OCI-M2 (cell line): ENCODE data around the gene XKR8.

Experiments
- DNase-seq: peaks from one replicate; lab custom pipeline; 2025; ENCODE audit not compliant: unreplicated experiment; lab: John Stamatoyannopoulos, UW

XKR8 gene

GRCh38 chr1:27959792-27960603, at the start of gene XKR8:
Gene XKR8, plus strand, starts transcription at chr1:27959973. Its CDS starts 97 bp downstream, at chr1:27960070.
- DNase-seq, result no peak

- no peak for DNase-seq
Observed at GRCh38 chr1:27912429-27912828, 47.3 kb upstream of the XKR8 start.

- DNase-seq, result no peak
Observed at GRCh38 chr1:27915082-27915575, 44.6 kb upstream of the XKR8 start.

DNA sequence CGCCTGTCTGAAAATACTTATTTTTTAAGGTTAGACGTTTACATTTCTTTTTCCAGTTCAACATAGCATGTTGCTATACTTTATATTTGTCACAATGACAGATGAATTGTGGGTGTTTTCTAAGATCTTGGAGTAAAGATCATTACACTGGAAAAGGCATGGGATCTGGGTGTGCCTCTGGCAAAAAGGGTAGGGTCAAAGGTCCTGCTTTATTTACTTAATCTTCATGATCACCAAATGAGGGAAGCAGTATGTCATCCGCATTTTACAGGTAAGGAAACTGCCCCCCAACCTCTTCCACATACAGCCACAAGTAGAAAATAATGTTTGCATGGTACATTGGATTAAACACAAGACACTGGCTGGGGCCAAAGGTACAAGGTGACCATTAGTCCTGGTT, 37.5 kb upstream of the XKR8 start:
- DNase-seq, result no peak

- no peak for DNase-seq
Observed at GRCh38 chr1:27928216-27928954, 31.4 kb upstream of the XKR8 start.

- no peak for DNase-seq
Observed at GRCh38 chr1:27931184-27931583, 28.6 kb upstream of the XKR8 start.

GRCh38 chr1:27931759-27932158, 28.0 kb upstream of the XKR8 start:
- DNase-seq, result no peak

- no peak for DNase-seq
Observed at GRCh38 chr1:27934818-27935549, 24.8 kb upstream of the XKR8 start, which contains the start of gene SMPDL3B. Gene SMPDL3B, plus strand, starts transcription at chr1:27935000. Its CDS starts 184 bp downstream, at chr1:27935184.

DNA sequence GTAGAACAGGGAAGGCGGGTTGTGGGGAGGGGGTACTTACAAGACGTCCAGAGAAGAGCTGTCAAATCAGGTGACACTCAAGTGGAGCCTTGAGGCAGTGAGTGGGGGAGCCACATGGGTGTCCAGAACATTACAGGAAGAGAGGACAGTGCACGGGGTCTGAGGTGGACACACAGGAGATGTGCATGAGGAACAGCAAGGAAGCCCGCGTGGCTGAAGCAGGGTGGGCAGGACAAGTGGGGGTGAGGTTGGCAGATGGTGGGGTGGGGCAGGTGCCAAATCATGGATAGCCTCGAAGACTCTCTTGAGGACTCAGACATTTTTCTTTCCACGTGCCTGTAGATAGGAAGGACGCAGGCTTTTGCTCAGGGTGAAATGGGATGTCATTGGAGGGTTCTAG, 24.1 kb upstream of the XKR8 start:
- DNase-seq, result no peak

DNA sequence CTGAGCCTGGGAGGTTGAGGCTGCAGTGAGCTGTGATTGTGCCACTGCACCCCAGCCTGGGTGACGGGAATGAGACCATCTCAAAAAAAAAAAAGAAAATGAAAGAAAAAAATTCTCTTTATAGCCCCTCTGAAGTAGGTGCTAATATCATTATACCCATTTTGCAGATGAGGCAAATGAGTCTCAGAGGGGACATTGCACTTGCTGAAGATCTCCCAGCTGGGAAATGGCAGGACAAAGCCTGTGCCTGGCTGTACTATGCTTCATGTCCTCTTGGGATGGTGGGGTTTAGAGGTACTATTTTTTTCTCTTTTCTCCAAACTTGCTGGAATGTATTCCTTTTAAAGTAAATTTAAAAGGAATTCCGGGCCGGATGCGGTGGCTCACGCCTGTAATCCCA, 23.4 kb upstream of the XKR8 start:
- DNase-seq, result no peak

- no peak for DNase-seq
Observed at GRCh38 chr1:27937524-27937836, 22.3 kb upstream of the XKR8 start.

GRCh38 chr1:27938488-27938887, 21.3 kb upstream of the XKR8 start:
- DNase-seq, result no peak

DNA sequence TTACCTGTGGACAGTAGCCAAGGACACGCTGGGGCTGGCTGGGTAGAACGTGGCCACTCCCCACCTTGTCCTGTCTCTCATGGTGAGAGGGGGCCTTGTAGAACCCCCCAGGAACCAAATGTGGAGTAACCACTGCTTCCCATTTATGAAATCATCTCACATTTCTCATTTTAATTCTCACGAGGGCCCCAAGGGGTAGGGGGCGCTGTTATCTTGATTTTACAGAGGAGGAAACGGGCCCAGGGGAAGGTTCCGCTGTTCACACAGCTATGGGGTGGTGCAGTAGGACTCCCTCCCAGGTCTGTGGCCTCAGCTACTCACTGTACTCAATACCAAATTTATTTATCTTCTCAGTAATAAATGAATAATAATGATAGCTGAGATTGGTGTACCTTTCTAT, 19.5 kb upstream of the XKR8 start:
- no peak for DNase-seq

GRCh38 chr1:27940870-27941560, 18.8 kb upstream of the XKR8 start:
- DNase-seq, result no peak

- no peak for DNase-seq
Observed at GRCh38 chr1:27941671-27942540, 17.9 kb upstream of the XKR8 start.

- no peak for DNase-seq
Observed at GRCh38 chr1:27945020-27945419, 14.8 kb upstream of the XKR8 start.

GRCh38 chr1:27949027-27949426, 10.7 kb upstream of the XKR8 start:
- DNase-seq, result no peak

DNA sequence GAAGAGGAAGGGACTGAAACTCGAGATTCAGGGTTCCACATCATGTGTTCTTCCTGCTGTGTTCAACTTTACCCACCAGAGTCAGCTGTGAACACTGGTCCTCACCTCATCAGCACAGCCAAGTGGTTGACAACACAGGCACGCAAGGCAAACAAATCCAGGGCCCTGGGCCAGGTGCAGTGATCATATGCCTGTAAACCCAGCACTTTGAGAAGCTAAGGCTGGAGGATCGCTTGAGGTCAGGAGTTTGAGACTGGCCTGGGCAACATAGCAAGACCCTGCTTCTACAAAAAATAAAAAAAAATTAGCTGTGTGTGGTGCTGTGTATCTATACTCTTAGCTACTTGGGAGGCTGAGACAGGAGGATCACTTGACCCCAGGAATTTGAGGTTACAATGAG, 8.4 kb upstream of the XKR8 start:
- no peak for DNase-seq

GRCh38 chr1:27952147-27952546, 7.6 kb upstream of the XKR8 start:
- no peak for DNase-seq

DNA sequence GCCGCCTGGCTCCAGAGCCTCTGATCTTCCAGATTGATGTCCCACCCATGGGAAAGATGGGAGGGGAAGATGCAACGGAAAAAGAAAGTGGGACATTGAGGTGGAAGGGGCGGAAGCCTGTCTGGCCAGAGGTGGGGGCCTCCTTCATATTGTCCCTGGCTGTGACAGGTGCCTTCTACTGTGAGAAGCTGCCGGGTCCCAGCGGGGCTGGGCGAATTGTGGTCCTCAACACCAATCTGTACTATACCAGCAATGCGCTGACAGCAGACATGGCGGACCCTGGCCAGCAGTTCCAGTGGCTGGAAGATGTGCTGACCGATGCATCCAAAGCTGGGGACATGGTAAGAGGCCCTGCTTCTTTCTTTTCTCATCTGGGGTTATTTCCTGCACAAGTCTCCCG, 5.6 kb upstream of the XKR8 start:
- no peak for DNase-seq
